ENCODE results near the gene ABCB8. TPM values are rescaled to one million over a fixed set of nuclear protein-coding genes. Genes with fewer than 3 reads are reported as not detected.
"Not testable (repeated sequence)": the region's sequence is repeated elsewhere in the genome, so short reads cannot be mapped to it uniquely, and the experiment has no call there.

Gene ABCB8
- total RNA-seq, 1 donor from 2014 or later = 36.2 TPM

DNA sequence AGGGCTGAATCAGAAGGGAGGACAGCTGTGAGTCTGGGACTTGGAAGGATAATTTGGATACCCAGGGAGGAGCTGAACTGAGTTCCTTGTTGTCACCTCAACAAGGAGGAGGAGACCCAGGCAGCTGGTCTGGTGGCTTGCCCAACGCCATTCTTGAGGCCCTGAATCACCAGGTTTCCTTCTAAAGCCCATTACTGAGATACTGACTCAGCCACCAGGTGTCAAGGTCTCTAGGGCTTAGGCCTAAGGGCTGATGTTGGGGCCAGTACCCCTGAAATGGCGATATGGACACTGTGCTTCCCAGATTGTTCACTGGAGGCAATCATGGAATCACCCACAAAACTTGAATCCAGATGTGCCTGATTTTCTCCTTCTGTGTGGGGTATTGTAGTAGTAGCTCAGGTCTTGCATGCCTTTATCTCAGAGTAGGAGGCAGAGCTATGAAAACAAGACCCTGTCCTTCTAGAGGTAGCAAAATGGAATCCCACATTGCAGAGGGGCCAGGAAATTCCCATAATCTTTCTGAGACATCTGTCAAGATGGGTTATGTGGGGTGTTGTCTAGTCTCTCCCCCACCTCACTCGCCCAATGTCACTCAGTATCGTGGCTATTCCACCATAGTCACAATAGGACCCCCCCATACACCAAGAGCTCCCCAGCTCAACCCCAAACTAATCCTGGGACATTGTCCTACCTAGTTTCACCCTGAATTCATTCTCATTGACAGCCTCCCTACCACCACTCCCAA lies 2.2 kb upstream of the ABCB8 start:
- no peaks in the 10 kb centered on the region for H3K36me3 Mint-ChIP-seq (ENCODE audit: insufficient read depth)
- DNase-seq (ENCODE audit: low spot score, unreplicated experiment) = no peak
- no peak overlapping the region for H3K27ac Mint-ChIP-seq
- peaks cover 19% of the 10 kb centered on the region for H3K4me1 Mint-ChIP-seq (ENCODE audit: low read depth)
- no peaks in the 10 kb centered on the region for H3K9me3 Mint-ChIP-seq (ENCODE audit: low read depth)
- H3K27me3 Mint-ChIP-seq = peaks cover 33% of the 10 kb centered on the region
- H3K4me3 Mint-ChIP-seq (ENCODE audit: low read depth) = no peak overlapping the region
- TF ChIP-seq, protein P1, sequence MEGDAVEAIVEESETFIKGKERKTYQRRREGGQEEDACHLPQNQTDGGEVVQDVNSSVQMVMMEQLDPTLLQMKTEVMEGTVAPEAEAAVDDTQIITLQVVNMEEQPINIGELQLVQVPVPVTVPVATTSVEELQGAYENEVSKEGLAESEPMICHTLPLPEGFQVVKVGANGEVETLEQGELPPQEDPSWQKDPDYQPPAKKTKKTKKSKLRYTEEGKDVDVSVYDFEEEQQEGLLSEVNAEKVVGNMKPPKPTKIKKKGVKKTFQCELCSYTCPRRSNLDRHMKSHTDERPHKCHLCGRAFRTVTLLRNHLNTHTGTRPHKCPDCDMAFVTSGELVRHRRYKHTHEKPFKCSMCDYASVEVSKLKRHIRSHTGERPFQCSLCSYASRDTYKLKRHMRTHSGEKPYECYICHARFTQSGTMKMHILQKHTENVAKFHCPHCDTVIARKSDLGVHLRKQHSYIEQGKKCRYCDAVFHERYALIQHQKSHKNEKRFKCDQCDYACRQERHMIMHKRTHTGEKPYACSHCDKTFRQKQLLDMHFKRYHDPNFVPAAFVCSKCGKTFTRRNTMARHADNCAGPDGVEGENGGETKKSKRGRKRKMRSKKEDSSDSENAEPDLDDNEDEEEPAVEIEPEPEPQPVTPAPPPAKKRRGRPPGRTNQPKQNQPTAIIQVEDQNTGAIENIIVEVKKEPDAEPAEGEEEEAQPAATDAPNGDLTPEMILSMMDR (IDR thresholded peaks at IDR 0.05; ENCODE audit: unreplicated experiment) = no peak

DNA sequence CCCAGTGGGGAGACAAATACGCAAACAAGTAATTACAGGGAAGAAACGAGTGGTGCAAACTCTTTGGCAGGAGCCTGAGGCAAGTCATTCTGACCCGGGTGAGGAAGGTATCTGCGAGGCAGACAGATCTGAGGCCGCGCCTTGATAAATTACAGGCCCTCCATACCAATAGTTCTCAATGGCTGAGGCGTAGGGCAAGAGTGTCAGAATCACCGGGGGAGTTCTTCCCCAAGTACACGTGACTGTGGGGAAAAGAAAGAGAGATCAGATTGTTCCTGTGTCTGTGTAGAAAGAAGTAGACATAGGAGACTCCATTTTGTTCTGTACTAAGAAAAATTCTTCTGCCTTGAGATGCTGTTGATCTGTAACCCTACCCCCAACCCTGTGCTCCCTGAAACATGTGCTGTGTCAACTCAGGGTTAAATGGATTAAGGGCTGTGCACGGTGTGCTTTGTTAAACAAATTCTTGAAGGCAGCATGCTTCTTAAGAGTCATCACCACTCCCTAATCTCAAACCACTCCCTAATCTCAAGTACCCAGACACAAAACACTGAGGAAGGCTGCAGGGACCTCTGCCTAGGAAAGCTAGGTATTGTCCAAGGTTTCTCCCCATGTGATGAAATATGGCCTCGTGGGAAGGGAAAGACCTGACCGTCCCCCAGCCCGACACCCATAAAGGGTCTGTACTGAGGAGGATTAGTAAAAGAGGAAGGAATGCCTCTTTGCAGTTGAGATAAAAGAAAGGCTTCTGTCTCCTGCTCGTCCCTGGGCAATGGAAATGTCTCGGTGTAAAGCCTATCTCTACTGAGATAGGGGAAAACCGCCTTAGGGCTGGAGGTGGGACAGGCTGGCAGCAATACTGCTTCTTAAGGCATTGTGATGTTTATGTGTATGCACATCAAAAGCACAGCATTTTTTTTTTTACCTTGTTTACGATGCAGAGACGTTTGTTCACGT lies 1.2 kb upstream of the ABCB8 start:
- H3K4me1 Mint-ChIP-seq (ENCODE audit: low read depth) = peaks cover 19% of the 10 kb centered on the region
- H3K27me3 Mint-ChIP-seq = peaks cover 23% of the 10 kb centered on the region
- not testable (repeated sequence) for DNase-seq (ENCODE audit: low spot score, unreplicated experiment); H3K9me3 Mint-ChIP-seq (ENCODE audit: low read depth); H3K36me3 Mint-ChIP-seq (ENCODE audit: insufficient read depth)
- H3K4me3 Mint-ChIP-seq (ENCODE audit: low read depth) = peak overlapping the region; percentile 87
- H3K27ac Mint-ChIP-seq = peak overlapping the region; percentile 97

DNA sequence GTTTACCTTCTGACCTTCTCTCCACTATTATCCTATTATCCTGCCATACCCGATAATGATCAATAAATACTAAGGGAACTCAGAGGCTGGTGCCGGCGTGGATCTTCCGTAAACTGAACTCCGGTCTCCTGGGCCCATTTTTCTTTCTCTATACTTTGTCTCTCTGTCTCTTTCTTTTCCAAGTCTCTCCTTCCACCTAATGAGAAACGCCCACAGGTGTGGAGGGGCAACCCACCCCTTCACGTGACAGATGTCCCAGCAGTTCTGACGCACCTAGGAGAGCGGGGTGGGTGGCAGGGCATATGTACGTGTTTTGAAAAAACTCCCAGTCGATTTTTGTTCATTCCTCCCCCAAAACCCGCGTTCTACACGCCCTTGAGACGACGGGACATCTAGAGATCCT lies 521 bp upstream of the ABCB8 start:
- H3K9me3 Mint-ChIP-seq (ENCODE audit: low read depth); DNase-seq (ENCODE audit: low spot score, unreplicated experiment); H3K36me3 Mint-ChIP-seq (ENCODE audit: insufficient read depth): not testable (repeated sequence)
- Mint-ChIP-seq H3K4me3 (ENCODE audit: low read depth) (peak overlapping the region; percentile 87), H3K4me1 (ENCODE audit: low read depth) (peaks cover 19% of the 10 kb centered on the region), H3K27ac (peak overlapping the region; percentile 97), H3K27me3 (peaks cover 23% of the 10 kb centered on the region)

DNA sequence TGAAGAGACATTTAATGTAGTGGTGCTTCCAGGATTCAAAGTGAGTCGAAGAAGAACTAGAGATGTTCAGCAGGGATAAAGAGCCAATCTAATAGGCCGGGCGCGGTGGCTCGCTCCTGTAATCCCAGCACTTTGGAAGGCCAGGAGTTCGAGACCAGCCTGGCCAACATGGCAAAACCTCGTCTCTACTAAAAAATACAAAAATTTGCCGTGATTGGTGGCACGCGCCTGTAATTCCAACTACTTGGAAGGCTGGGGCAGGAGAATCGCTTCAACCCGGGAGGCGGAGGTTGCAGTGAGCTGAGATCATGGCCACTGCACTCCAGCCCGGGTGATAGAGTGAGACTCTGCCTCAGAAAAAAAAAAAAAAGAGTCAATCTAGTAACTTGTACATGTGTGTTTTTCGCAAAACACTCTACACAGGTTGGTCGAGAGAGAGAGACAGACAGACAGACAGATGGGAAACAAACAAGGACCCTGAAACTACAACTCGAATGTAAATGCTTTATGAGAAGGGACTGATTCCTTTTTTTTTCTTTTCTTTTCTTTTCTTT lies 775 bp downstream of the ABCB8 start:
- H3K27me3 Mint-ChIP-seq = peaks cover 17% of the 10 kb centered on the region
- no peak for DNase-seq (ENCODE audit: low spot score, unreplicated experiment)
- H3K4me3 Mint-ChIP-seq (ENCODE audit: low read depth) = peak overlapping the region; percentile 87
- TF ChIP-seq, protein P1 (IDR thresholded peaks at IDR 0.05; ENCODE audit: unreplicated experiment) = no peak
- no peaks in the 10 kb centered on the region for H3K9me3 Mint-ChIP-seq (ENCODE audit: low read depth)
- no peaks in the 10 kb centered on the region for H3K36me3 Mint-ChIP-seq (ENCODE audit: insufficient read depth)
- peak overlapping the region; percentile 97 for H3K27ac Mint-ChIP-seq
- peaks cover 19% of the 10 kb centered on the region for H3K4me1 Mint-ChIP-seq (ENCODE audit: low read depth)

DNA sequence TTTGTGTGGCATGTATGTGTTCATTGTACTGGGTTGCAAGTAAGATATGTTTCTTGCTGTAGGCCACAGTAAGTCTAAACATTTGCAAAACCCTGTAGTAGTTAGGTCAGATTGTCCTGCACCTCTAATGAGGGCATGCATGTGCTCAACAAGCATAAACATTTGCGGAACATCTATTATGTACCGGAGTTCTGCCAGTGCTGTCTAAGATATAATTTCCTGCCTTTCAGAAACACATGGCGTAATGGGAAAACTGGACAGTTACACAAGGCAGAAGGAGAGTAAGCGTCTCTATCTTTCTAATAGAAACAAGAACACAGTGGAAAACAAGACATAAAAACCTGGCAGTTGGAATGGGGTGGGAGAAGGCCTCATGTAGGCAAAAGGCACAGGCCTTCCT lies 2.8 kb downstream of the ABCB8 start:
- Mint-ChIP-seq H3K4me1 (ENCODE audit: low read depth) (peaks cover 19% of the 10 kb centered on the region), H3K36me3 (ENCODE audit: insufficient read depth) (no peaks in the 10 kb centered on the region), H3K27ac (no peak overlapping the region), H3K4me3 (ENCODE audit: low read depth) (no peak overlapping the region), H3K9me3 (ENCODE audit: low read depth) (no peaks in the 10 kb centered on the region), H3K27me3 (peaks cover 10% of the 10 kb centered on the region)
- TF ChIP-seq, protein P1 (IDR thresholded peaks at IDR 0.05; ENCODE audit: unreplicated experiment) = no peak
- DNase-seq (ENCODE audit: low spot score, unreplicated experiment) = no peak
